CD4-positive, CD25-positive, alpha-beta regulatory T cell (primary cell): ENCODE measurements around the gene CCL21. TPM values are rescaled to one million over a fixed set of nuclear protein-coding genes. Genes with fewer than 3 reads are reported as not detected.

ENCODE experiments used
- ATAC-seq, 2 donors: fragments of 150-1000 bp; cut with Tn5 transposase; one replicate each; pipeline ENCODE4 v1.10.0; 2021; ENCODE audit warnings: low read depth in 2 of 2, moderate number of reproducible peaks in 2 of 2, moderate library complexity in 1 of 2
- DNase-seq, 3 donors: peaks; one replicate each; pipeline versions ENCODE4 v3.0.0 to v3.0.0-alpha.2; 2012 to 2022; ENCODE audit warnings: mixed read lengths in 1 of 3
- H3K27ac ChIP-seq: one replicate; pipeline ENCODE4 v1.7.0; 2013; ENCODE audit warnings: mild to moderate bottlenecking, low read length; ENCODE audit not compliant: insufficient read depth, poor library complexity, severe bottlenecking
- H3K27me3 ChIP-seq: one replicate; pipeline ENCODE4 v1.7.0; 2013; ENCODE audit warnings: low read length; ENCODE audit not compliant: control insufficient read depth, insufficient read depth
- H3K36me3 ChIP-seq: one replicate; pipeline ENCODE4 v1.7.0; 2013; ENCODE audit warnings: mild to moderate bottlenecking, low read length, moderate library complexity; ENCODE audit not compliant: control insufficient read depth, insufficient read depth
- H3K4me1 ChIP-seq: 2 replicates; pipeline ENCODE4 v1.7.0; 2013; ENCODE audit warnings: mild to moderate bottlenecking, low read length; ENCODE audit not compliant: insufficient read depth, control insufficient read depth, poor library complexity, severe bottlenecking
- H3K4me3 ChIP-seq: one replicate; pipeline ENCODE4 v1.7.0; 2013; ENCODE audit warnings: low read depth, mild to moderate bottlenecking, low read length, moderate library complexity
- H3K9me3 ChIP-seq, 2 experiments: 1 replicate in 1 of 2; 2 replicates in 1 of 2; pipeline ENCODE4 v1.7.0; 2013; ENCODE audit warnings: low read length in 2 of 2, mild to moderate bottlenecking in 1 of 2, moderate library complexity in 1 of 2; ENCODE audit not compliant: control insufficient read depth in 2 of 2
- H3K27ac Mint-ChIP-seq, 3 donors: one replicate each; pipeline ENCODE4 v1.8.0; 2020 to 2022; ENCODE audit warnings: mild to moderate bottlenecking in 3 of 3, mixed read lengths in 3 of 3, moderate library complexity in 2 of 3
- H3K27me3 Mint-ChIP-seq: one replicate; pipeline ENCODE4 v1.8.0; 2022; ENCODE audit warnings: mild to moderate bottlenecking, mixed read lengths
- H3K36me3 Mint-ChIP-seq: one replicate; pipeline ENCODE4 v1.8.0; 2020; ENCODE audit warnings: mixed read lengths
- H3K4me1 Mint-ChIP-seq, 4 donors: one replicate each; pipeline ENCODE4 v1.8.0; 2020 to 2022; ENCODE audit warnings: mixed read lengths in 4 of 4, mild to moderate bottlenecking in 1 of 4
- H3K4me3 Mint-ChIP-seq, 4 donors: one replicate each; pipeline ENCODE4 v1.8.0; 2020 to 2022; ENCODE audit warnings: mild to moderate bottlenecking in 4 of 4, mixed read lengths in 4 of 4, moderate library complexity in 3 of 4
- H3K9me3 Mint-ChIP-seq, 7 donors: one replicate each; pipeline ENCODE4 v1.8.0; 2020 to 2022; ENCODE audit warnings: mixed read lengths in 7 of 7, mild to moderate bottlenecking in 3 of 7, moderate library complexity in 2 of 7
- polyA plus RNA-seq, 4 donors: library from polyadenylated mRNA; unstranded; fragments of 300-500 nt; fragmentation: Illumina TruSeq; gene quantifications; one replicate each; pipeline ENCODE4 v1.2.3, GENCODE V29; 2021
- total RNA-seq: library from RNA; stranded (reverse); gene quantifications from one replicate; pipeline ENCODE4 v1.2.3, GENCODE V29; 2022

CCL21 gene
- total and polyA plus RNA-seq, 5 donors from 2014 or later, result not detected

- DNase-seq, result no peak
- no peaks in the 10 kb centered on the region for H3K4me1 Mint-ChIP-seq
- Histone ChIP-seq H3K4me1 (no peaks in the 10 kb centered on the region), H3K9me3 (no peaks in the 10 kb centered on the region), H3K36me3 (no peaks in the 10 kb centered on the region), H3K4me3 (no peak overlapping the region), H3K27me3 (no peaks in the 10 kb centered on the region), H3K27ac (no peak overlapping the region)
- no peak for ATAC-seq
- no peak overlapping the region for H3K27ac Mint-ChIP-seq
- no peaks in the 10 kb centered on the region for H3K9me3 Mint-ChIP-seq
- H3K27me3 Mint-ChIP-seq, result no peaks in the 10 kb centered on the region
- no peak overlapping the region for H3K4me3 Mint-ChIP-seq
- peaks cover 4% of the 10 kb centered on the region for H3K36me3 Mint-ChIP-seq
These were observed 20.8 kb downstream of the CCL21 start for GRCh38 chr9:34689116-34689470.

DNA sequence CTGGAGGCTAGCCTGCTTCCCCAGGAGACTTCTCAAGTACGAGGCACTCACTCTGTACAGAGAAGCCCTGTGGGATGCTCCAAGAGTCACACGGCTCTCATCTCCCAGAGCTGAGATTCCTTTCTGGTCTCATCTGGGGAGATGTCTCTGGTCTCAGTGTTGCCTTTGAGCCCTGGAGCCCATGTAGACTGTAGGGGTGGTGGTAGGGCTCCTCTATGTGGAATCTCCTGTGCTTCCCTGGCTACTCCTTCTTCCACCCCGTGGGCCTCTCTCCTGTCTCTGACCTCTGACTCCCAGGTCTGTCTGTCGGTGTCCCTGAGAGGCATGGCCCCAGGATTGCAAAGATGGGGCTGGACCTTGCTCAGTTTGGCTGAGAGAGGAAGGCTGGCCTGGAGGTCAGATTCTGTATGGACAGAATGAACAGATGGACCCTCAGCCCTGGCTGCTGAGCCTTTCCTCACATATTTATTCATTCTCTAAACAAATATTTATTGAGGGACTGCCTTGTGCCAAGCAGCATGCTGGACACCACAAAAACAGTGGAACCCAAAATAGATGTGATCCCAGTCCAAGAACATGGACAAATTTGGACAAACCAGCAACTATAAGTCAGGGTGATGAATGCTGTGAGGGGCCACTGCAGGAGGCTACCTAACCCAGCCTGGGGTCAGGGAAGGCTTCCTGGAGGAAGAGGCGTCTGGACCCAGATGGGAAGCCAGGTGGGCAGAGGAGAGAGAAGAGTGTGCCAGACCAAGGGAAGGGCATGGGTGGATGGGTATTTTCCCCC, 21.4 kb downstream of the CCL21 start:
- H3K27ac Mint-ChIP-seq, result peak overlapping the region in 1 of 3 donors; percentile 20
- no peaks in the 10 kb centered on the region for H3K9me3 ChIP-seq
- H3K27me3 Mint-ChIP-seq, result no peaks in the 10 kb centered on the region
- no peaks in the 10 kb centered on the region for H3K27me3 ChIP-seq
- no peaks in the 10 kb centered on the region for H3K9me3 Mint-ChIP-seq
- ATAC-seq, result no peak
- H3K36me3 ChIP-seq, result no peaks in the 10 kb centered on the region
- H3K4me1 Mint-ChIP-seq, result no peaks in the 10 kb centered on the region
- H3K4me3 ChIP-seq, result no peak overlapping the region
- peaks cover 4% of the 10 kb centered on the region for H3K36me3 Mint-ChIP-seq
- no peak overlapping the region for H3K27ac ChIP-seq
- DNase-seq, result no peak
- H3K4me1 ChIP-seq, result no peaks in the 10 kb centered on the region
- H3K4me3 Mint-ChIP-seq, result no peak overlapping the region

GRCh38 chr9:34687276-34688030, 22.5 kb downstream of the CCL21 start:
- DNase-seq (no peak), ATAC-seq (no peak)
- Mint-ChIP-seq H3K9me3 (no peaks in the 10 kb centered on the region), H3K4me1 (no peaks in the 10 kb centered on the region), H3K27ac (no peak overlapping the region), H3K4me3 (no peak overlapping the region), H3K27me3 (no peaks in the 10 kb centered on the region), H3K36me3 (peaks cover 4% of the 10 kb centered on the region)
- Histone ChIP-seq H3K36me3 (no peaks in the 10 kb centered on the region), H3K27me3 (no peaks in the 10 kb centered on the region), H3K4me3 (no peak overlapping the region), H3K9me3 (no peaks in the 10 kb centered on the region), H3K27ac (no peak overlapping the region), H3K4me1 (no peaks in the 10 kb centered on the region)

GRCh38 chr9:34686732-34687131, 23.2 kb downstream of the CCL21 start:
- Mint-ChIP-seq H3K4me1 (no peaks in the 10 kb centered on the region), H3K9me3 (no peaks in the 10 kb centered on the region), H3K27ac (peak overlapping the region in 1 of 3 donors; percentile 49), H3K27me3 (no peaks in the 10 kb centered on the region), H3K36me3 (peaks cover 4% of the 10 kb centered on the region), H3K4me3 (peak overlapping the region in 1 of 4 donors; percentile 30)
- H3K9me3 ChIP-seq, result no peaks in the 10 kb centered on the region
- H3K36me3 ChIP-seq, result no peaks in the 10 kb centered on the region
- H3K4me3 ChIP-seq, result no peak overlapping the region
- no peaks in the 10 kb centered on the region for H3K27me3 ChIP-seq
- H3K27ac ChIP-seq, result no peak overlapping the region
- ATAC-seq (no peak), DNase-seq (no peak)
- no peaks in the 10 kb centered on the region for H3K4me1 ChIP-seq

DNA sequence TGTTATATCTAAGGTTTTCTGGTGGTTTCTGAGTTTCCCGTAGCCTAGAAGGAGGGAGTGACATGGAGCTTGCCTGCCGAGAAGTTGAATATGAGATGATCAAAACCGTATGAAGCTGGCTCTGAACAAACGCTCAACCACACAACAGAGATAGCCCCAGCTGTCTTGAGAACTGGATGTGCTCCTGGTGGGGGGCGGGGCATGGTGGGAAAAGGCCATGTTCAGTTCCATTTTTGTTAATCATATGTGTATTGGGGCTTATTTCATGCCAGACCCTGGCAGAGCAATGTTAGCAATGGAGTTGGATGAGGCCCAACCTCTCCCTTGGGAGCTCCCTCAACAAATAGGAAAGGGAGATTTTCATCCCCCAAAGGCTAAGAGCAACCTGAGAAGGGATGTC, 23.7 kb downstream of the CCL21 start:
- no peaks in the 10 kb centered on the region for H3K9me3 Mint-ChIP-seq
- no peak overlapping the region for H3K4me3 ChIP-seq
- H3K4me1 ChIP-seq, result no peaks in the 10 kb centered on the region
- H3K36me3 ChIP-seq, result no peaks in the 10 kb centered on the region
- H3K27ac Mint-ChIP-seq, result no peak overlapping the region
- no peaks in the 10 kb centered on the region for H3K27me3 ChIP-seq
- no peak overlapping the region for H3K27ac ChIP-seq
- H3K4me3 Mint-ChIP-seq, result no peak overlapping the region
- H3K36me3 Mint-ChIP-seq, result peaks cover 4% of the 10 kb centered on the region
- H3K27me3 Mint-ChIP-seq, result no peaks in the 10 kb centered on the region
- no peaks in the 10 kb centered on the region for H3K9me3 ChIP-seq
- ATAC-seq, result no peak
- no peaks in the 10 kb centered on the region for H3K4me1 Mint-ChIP-seq
- DNase-seq, result no peak

- H3K4me1 ChIP-seq, result no peaks in the 10 kb centered on the region
- no peak overlapping the region for H3K27ac Mint-ChIP-seq
- H3K27me3 ChIP-seq, result no peaks in the 10 kb centered on the region
- no peaks in the 10 kb centered on the region for H3K9me3 Mint-ChIP-seq
- no peak overlapping the region for H3K4me3 Mint-ChIP-seq
- no peaks in the 10 kb centered on the region for H3K4me1 Mint-ChIP-seq
- H3K27me3 Mint-ChIP-seq, result no peaks in the 10 kb centered on the region
- ATAC-seq (no peak), DNase-seq (no peak)
- H3K36me3 Mint-ChIP-seq, result peaks cover 4% of the 10 kb centered on the region
- H3K4me3 ChIP-seq, result no peak overlapping the region
- no peaks in the 10 kb centered on the region for H3K9me3 ChIP-seq
- no peaks in the 10 kb centered on the region for H3K36me3 ChIP-seq
- H3K27ac ChIP-seq, result no peak overlapping the region
These were observed 24.3 kb downstream of the CCL21 start for GRCh38 chr9:34685591-34685990.

- no peaks in the 10 kb centered on the region for H3K9me3 Mint-ChIP-seq
- H3K4me3 Mint-ChIP-seq, result no peak overlapping the region
- Histone ChIP-seq H3K36me3 (no peaks in the 10 kb centered on the region), H3K4me1 (no peaks in the 10 kb centered on the region), H3K4me3 (no peak overlapping the region), H3K9me3 (no peaks in the 10 kb centered on the region), H3K27ac (no peak overlapping the region), H3K27me3 (no peaks in the 10 kb centered on the region)
- H3K36me3 Mint-ChIP-seq, result peaks cover 4% of the 10 kb centered on the region
- H3K27me3 Mint-ChIP-seq, result no peaks in the 10 kb centered on the region
- DNase-seq, result no peak
- no peaks in the 10 kb centered on the region for H3K4me1 Mint-ChIP-seq
- no peak for ATAC-seq
- no peak overlapping the region for H3K27ac Mint-ChIP-seq
These were observed 25.1 kb downstream of the CCL21 start for GRCh38 chr9:34684816-34685215.

GRCh38 chr9:34684145-34684544, 25.8 kb downstream of the CCL21 start:
- no peak overlapping the region for H3K27ac ChIP-seq
- Mint-ChIP-seq H3K36me3 (peaks cover 4% of the 10 kb centered on the region), H3K9me3 (no peaks in the 10 kb centered on the region), H3K27me3 (no peaks in the 10 kb centered on the region), H3K4me1 (no peaks in the 10 kb centered on the region), H3K27ac (no peak overlapping the region), H3K4me3 (no peak overlapping the region)
- H3K27me3 ChIP-seq, result no peaks in the 10 kb centered on the region
- no peak for DNase-seq
- ATAC-seq, result no peak
- no peaks in the 10 kb centered on the region for H3K4me1 ChIP-seq
- no peaks in the 10 kb centered on the region for H3K9me3 ChIP-seq
- H3K36me3 ChIP-seq, result no peaks in the 10 kb centered on the region
- H3K4me3 ChIP-seq, result no peak overlapping the region
